ENCODE measurements around the gene HLCS.

Gene HLCS

DNA sequence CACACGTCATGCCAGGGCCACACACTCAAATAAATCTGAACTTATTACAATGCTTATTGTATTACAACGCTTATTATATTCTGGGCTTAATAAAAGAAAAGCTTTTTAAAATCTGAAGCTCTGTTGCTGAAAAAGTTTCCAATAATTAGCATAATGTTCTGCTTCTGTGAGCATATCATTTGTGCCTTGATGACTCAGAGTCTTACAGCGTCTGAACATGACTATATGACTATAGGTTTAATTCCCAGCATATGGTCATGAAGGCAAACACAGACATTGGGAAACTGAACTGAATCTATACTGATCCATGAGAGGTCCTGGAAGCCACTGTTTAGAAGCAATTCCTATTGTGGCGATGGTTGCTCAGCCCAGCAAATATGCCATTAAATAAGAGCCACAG lies 201.2 kb downstream of the HLCS start:
- Histone ChIP-seq H3K79me2 (ENCODE audit: insufficient read depth, low read length) (no peaks in the 10 kb centered on the region), H2AFZ (ENCODE audit: low read depth, low read length, severe bottlenecking) (no peak overlapping the region), H3K4me2 (ENCODE audit: low read depth, low read length, poor library complexity, severe bottlenecking) (no peak overlapping the region), H3K9me2 (replicated peaks; ENCODE audit: insufficient read depth, low read length) (no peaks in the 10 kb centered on the region), H3F3A (ENCODE audit: insufficient read depth) (no peaks in the 10 kb centered on the region), H3K27me3 (ENCODE audit: low read length) (no peaks in the 10 kb centered on the region), H3K36me3 (ENCODE audit: low read length) (no peaks in the 10 kb centered on the region), H3K27ac (ENCODE audit: low read depth, low read length) (no peak overlapping the region), H3K9me3 (ENCODE audit: insufficient read depth, low read length) (no peaks in the 10 kb centered on the region), H3K9ac (ENCODE audit: low read length) (no peak overlapping the region), H4K20me1 (ENCODE audit: low read depth, low read length) (no peaks in the 10 kb centered on the region), H3K4me3 (ENCODE audit: insufficient read depth, low read length, poor library complexity, severe bottlenecking) (no peak overlapping the region)
- TF ChIP-seq, protein P1, sequence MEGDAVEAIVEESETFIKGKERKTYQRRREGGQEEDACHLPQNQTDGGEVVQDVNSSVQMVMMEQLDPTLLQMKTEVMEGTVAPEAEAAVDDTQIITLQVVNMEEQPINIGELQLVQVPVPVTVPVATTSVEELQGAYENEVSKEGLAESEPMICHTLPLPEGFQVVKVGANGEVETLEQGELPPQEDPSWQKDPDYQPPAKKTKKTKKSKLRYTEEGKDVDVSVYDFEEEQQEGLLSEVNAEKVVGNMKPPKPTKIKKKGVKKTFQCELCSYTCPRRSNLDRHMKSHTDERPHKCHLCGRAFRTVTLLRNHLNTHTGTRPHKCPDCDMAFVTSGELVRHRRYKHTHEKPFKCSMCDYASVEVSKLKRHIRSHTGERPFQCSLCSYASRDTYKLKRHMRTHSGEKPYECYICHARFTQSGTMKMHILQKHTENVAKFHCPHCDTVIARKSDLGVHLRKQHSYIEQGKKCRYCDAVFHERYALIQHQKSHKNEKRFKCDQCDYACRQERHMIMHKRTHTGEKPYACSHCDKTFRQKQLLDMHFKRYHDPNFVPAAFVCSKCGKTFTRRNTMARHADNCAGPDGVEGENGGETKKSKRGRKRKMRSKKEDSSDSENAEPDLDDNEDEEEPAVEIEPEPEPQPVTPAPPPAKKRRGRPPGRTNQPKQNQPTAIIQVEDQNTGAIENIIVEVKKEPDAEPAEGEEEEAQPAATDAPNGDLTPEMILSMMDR (IDR thresholded peaks at IDR 0.05; ENCODE audit: insufficient read depth, low read length, poor library complexity, severe bottlenecking) = no peak
- no peak for TF ChIP-seq EZH2phosphoT487 (conservative IDR thresholded peaks at IDR 0.05; ENCODE audit: low read length)

DNA sequence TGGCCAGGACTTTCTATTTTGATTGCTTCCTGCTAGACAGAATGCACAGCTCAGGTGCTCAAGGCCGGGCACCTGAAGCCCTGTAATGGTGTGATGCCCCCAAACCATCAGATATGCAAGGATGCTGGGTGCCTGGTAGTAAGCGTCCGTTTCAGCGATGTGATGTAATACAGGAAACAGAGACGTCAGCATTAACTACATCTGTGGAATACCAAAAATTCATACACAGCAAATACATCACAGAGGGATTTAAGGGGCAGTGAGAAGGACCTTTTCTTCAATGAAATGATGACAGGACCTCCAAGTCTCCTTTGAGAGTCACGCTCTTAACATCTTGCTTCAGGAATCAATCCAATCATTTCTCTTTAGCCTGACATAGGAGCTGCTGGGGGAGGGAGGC lies 203.2 kb downstream of the HLCS start:
- H3K9me3 ChIP-seq (ENCODE audit: insufficient read depth, low read length) = no peaks in the 10 kb centered on the region
- no peak overlapping the region for H3K27ac ChIP-seq (ENCODE audit: low read depth, low read length)
- no peak overlapping the region for H3K4me3 ChIP-seq (ENCODE audit: insufficient read depth, low read length, poor library complexity, severe bottlenecking)
- TF ChIP-seq, protein P1 (IDR thresholded peaks at IDR 0.05; ENCODE audit: insufficient read depth, low read length, poor library complexity, severe bottlenecking) = no peak
- no peak for TF ChIP-seq EZH2phosphoT487 (conservative IDR thresholded peaks at IDR 0.05; ENCODE audit: low read length)
- no peaks in the 10 kb centered on the region for H3F3A ChIP-seq (ENCODE audit: insufficient read depth)
- no peaks in the 10 kb centered on the region for H3K79me2 ChIP-seq (ENCODE audit: insufficient read depth, low read length)
- H3K9me2 ChIP-seq (replicated peaks; ENCODE audit: insufficient read depth, low read length) = no peaks in the 10 kb centered on the region
- H3K27me3 ChIP-seq (ENCODE audit: low read length) = no peaks in the 10 kb centered on the region
- H3K36me3 ChIP-seq (ENCODE audit: low read length) = no peaks in the 10 kb centered on the region
- no peak overlapping the region for H3K4me2 ChIP-seq (ENCODE audit: low read depth, low read length, poor library complexity, severe bottlenecking)
- H2AFZ ChIP-seq (ENCODE audit: low read depth, low read length, severe bottlenecking) = no peak overlapping the region
- H3K9ac ChIP-seq (ENCODE audit: low read length) = no peak overlapping the region
- no peaks in the 10 kb centered on the region for H4K20me1 ChIP-seq (ENCODE audit: low read depth, low read length)

DNA sequence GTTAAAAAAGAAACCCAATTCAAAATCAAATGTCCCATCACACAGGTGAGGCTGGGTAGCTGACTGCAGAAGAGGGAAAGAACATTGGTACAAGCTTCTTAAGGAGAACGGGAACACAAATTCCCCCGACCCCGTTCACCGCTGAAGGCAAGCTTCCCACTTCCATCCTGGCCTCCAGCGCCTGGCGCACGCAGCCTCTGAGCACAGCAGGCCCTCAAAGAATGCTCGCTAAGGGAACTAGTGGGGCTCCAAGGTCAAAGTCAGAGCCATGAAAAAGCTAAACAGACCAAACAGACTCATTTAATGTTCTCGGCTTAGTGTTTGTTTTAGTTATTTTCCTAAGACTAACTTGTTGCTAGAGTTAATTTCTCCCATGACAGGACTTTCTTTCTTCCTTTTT lies 203.8 kb downstream of the HLCS start:
- H3F3A ChIP-seq (ENCODE audit: insufficient read depth) = no peaks in the 10 kb centered on the region
- H3K4me2 ChIP-seq (ENCODE audit: low read depth, low read length, poor library complexity, severe bottlenecking) = no peak overlapping the region
- H3K27ac ChIP-seq (ENCODE audit: low read depth, low read length) = no peak overlapping the region
- H3K36me3 ChIP-seq (ENCODE audit: low read length) = no peaks in the 10 kb centered on the region
- H3K79me2 ChIP-seq (ENCODE audit: insufficient read depth, low read length) = no peaks in the 10 kb centered on the region
- H3K4me3 ChIP-seq (ENCODE audit: insufficient read depth, low read length, poor library complexity, severe bottlenecking) = no peak overlapping the region
- no peak overlapping the region for H2AFZ ChIP-seq (ENCODE audit: low read depth, low read length, severe bottlenecking)
- H3K9me2 ChIP-seq (replicated peaks; ENCODE audit: insufficient read depth, low read length) = no peaks in the 10 kb centered on the region
- no peak for TF ChIP-seq EZH2phosphoT487 (conservative IDR thresholded peaks at IDR 0.05; ENCODE audit: low read length)
- TF ChIP-seq, protein P1 (IDR thresholded peaks at IDR 0.05; ENCODE audit: insufficient read depth, low read length, poor library complexity, severe bottlenecking) = no peak
- no peak overlapping the region for H3K9ac ChIP-seq (ENCODE audit: low read length)
- no peaks in the 10 kb centered on the region for H4K20me1 ChIP-seq (ENCODE audit: low read depth, low read length)
- no peaks in the 10 kb centered on the region for H3K27me3 ChIP-seq (ENCODE audit: low read length)
- no peaks in the 10 kb centered on the region for H3K9me3 ChIP-seq (ENCODE audit: insufficient read depth, low read length)

Data from SU-DHL-6 (cell line).